ENCODE results near the gene GJD4. TPM values are rescaled to one million over a fixed set of nuclear protein-coding genes. Genes with fewer than 3 reads are reported as not detected.

The GJD4 gene
- total RNA-seq, 1 experiment from 2014 or later, result 0.08 TPM

DNA sequence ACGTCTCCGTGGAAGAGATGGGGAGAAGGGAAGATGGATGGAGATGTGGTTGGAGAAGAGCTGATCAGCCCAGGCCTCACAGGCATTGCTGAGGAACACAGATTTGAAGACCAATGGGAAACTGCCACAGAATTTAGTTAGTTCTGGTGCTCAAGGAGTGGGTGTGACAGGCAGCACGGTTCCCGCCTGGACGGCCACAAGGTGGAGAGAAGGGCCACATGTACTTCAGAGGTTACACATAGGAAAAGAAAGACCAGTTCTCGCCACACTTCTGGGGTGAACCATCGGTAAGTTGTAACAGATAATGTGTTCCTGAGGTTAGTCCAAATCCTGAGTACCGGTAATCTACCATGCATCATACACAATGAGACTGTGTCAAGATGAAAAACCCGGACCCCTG is 29.5 kb upstream of the GJD4 start:
- in situ Hi-C loops (cut with HindIII; ENCODE audit: low pct_unique_long_range_greater_than_20kb, low sequenced_read_pairs), result no loop called here
- DNase-seq (ENCODE audit: low read depth, low spot score), result no peak

DNA sequence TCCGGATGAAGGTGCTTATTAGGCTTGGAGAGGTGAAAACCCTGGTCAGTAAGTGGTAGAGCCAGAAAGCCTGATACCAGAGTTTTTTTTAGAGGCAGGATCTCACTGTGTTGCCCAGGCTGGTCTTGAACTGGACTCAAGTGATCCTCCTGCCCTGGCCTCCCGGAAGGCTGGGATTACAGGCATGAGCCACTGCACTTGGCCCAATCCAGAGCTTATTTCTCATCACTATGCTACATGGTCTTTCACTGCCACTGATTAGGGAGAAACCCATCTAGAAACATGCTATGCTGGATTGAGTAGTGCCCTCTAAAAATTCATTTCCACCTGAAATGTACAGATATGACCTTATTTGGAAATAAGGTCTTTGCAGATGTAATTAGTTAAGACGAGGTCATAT is 28.4 kb upstream of the GJD4 start:
- DNase-seq (ENCODE audit: low read depth, low spot score), result no peak
- in situ Hi-C loops (cut with HindIII; ENCODE audit: low pct_unique_long_range_greater_than_20kb, low sequenced_read_pairs), result no loop called here

- in situ Hi-C loops (cut with HindIII; ENCODE audit: low pct_unique_long_range_greater_than_20kb, low sequenced_read_pairs), result no loop called here
- no peak for DNase-seq (ENCODE audit: low read depth, low spot score)
These were observed 27.1 kb upstream of the GJD4 start for GRCh38 chr10:35577926-35578617.

- DNase-seq (ENCODE audit: low read depth, low spot score), result no peak
- in situ Hi-C loops (cut with HindIII; ENCODE audit: low pct_unique_long_range_greater_than_20kb, low sequenced_read_pairs), result no loop called here
These were observed 26.6 kb upstream of the GJD4 start for GRCh38 chr10:35578618-35578956.

GRCh38 chr10:35579116-35579515 is 26.0 kb upstream of the GJD4 start:
- DNase-seq (ENCODE audit: low read depth, low spot score), result no peak
- in situ Hi-C loops (cut with HindIII; ENCODE audit: low pct_unique_long_range_greater_than_20kb, low sequenced_read_pairs), result no loop called here

DNA sequence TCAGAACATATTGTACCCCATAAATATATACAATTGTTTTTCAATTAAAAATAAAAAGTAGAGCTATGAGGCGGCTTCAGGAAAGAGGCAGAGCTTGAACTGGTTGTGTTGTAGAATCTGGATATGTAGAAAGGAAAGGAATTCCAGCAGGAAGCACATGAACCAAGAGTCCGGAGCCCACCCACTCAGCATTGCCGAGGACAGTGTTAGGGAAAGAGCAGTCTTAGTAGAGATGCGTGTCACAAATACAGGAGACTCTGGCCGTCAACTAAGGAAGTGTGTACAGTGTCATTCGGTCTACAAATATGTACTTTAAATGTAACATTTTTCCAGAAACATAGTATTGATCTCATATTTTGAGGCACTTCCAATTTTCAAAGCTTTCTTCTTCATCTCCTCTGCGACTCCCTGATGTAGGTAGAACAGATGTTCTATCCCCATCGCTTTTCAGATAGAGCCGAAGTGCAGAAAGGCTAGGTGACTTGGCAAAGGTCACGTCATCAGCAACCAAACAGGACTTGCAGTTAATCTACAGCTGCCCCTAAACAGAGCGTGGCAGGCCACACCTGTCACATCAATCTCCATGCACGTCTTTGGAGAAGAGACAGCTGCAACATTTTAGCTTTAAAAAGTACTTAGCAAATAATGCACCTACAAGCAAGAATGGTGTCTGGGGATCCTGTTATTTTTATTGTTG is 25.3 kb upstream of the GJD4 start:
- DNase-seq (ENCODE audit: low read depth, low spot score), result no peak
- in situ Hi-C loops (cut with HindIII; ENCODE audit: low pct_unique_long_range_greater_than_20kb, low sequenced_read_pairs), result no loop called here

DNA sequence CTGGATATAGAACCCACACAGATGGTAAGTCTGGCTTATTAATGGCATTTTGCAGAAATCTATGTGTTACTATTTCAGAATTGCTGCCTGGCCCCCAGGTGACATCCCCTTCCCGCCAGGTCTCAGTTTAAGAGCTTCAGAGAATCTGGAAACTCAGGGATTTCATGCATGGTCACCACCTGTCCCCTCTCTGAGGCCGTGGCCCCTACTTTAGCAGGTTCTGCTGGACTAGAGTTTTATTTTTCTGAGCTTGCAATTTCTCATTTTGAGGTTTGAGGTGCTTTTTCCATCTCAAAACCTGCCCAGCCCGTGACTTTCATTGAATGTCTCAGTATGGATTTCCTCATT is 24.7 kb upstream of the GJD4 start:
- in situ Hi-C loops (cut with HindIII; ENCODE audit: low pct_unique_long_range_greater_than_20kb, low sequenced_read_pairs), result no loop called here
- no peak for DNase-seq (ENCODE audit: low read depth, low spot score)

DNA sequence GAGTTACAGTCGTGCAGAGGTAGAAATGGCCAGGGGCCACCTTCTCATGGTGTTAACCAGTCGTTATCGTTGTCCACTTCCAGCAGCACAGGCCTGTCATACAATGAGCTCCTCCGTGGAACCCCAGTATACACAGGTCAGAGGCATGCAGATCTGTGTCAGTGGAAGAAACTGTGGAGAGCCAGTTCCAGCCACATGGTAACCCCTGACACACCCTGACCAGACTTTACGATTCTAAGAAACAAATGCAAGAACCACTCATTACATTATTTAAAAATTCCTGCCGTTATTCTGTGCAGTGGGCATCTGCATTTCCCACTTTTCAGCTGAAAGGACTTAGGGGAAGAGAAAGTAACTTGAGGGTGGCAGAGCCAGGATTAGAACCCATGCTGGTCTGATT is 23.5 kb upstream of the GJD4 start:
- DNase-seq (ENCODE audit: low read depth, low spot score), result no peak
- in situ Hi-C loops (cut with HindIII; ENCODE audit: low pct_unique_long_range_greater_than_20kb, low sequenced_read_pairs), result no loop called here

DNA sequence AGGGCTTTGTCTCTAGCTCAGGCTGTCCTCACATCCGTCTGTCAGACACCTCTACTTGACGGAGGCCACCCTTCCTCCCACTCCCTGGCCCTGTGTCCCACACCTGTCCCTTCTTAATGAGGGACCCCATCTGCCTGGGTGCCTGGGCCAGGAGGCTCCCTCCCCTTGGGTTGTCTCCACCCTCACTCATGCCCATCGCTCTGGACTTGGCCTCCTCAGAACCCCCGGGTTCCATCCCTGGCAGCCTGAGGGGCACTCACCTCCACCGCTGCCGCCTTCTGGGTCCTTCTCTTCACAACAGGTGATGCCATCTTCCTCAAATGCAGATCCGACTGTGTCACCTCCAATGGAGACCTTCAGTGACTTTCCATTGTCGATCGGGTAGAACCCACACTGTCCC is 20.2 kb upstream of the GJD4 start:
- no peak for DNase-seq (ENCODE audit: low read depth, low spot score)
- in situ Hi-C loops (cut with HindIII; ENCODE audit: low pct_unique_long_range_greater_than_20kb, low sequenced_read_pairs), result no loop called here

DNA sequence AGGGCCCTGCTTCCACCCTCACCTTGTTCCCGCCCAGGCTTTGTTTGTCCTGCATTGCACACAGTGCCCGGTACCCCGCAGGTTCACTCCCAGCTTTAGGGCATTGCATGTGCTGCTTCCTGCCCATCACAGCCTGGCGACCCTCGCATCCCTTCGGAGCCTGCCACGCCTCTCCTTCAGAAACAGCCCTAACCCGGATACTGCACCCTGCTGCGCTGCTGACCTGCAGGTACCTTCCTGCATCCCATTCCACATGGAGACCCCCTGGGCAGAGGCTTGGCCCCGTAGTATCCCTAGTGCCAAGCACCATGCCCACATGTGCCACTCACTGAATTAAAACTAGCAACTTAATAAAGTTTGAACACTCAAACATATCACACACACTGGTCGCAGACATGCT is 19.8 kb upstream of the GJD4 start:
- no peak for DNase-seq (ENCODE audit: low read depth, low spot score)
- in situ Hi-C loops (cut with HindIII; ENCODE audit: low pct_unique_long_range_greater_than_20kb, low sequenced_read_pairs), result no loop called here

DNA sequence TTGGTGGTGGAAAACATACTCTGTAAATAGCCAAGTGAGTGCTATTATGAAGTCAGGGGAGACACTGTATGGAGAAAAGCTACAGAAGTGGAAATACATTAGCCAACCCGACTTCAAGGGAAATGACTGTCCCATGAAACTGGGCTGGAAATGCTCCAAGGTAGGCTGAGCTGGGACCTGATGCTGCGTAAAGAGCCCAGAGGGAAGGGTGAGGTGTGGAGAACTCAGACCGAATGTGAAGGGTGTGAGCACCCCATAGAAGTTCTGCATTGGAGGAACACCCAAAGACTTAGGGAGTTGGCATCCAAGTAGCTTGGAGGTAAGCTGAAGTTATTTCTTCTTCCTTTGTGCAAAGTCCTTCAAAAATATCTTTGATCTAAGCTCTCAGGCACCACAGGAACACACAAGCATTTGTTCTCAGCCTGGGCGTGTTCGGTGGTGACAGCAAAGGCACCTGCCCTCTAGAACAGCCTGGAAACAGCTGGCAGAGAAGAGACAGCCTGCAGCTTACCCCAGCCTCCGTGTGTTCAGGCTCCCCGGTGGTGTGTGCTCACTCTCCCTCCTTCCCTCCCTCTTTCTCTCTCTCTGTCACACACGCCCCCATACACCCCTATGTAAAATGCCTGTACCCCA is 19.1 kb upstream of the GJD4 start:
- no peak for DNase-seq (ENCODE audit: low read depth, low spot score)
- in situ Hi-C loops (cut with HindIII; ENCODE audit: low pct_unique_long_range_greater_than_20kb, low sequenced_read_pairs), result no loop called here

- in situ Hi-C loops (cut with HindIII; ENCODE audit: low pct_unique_long_range_greater_than_20kb, low sequenced_read_pairs), result no loop called here
- DNase-seq (ENCODE audit: low read depth, low spot score), result no peak
These were observed 16.3 kb upstream of the GJD4 start for GRCh38 chr10:35588836-35589235.

GRCh38 chr10:35592441-35592840 is 12.7 kb upstream of the GJD4 start:
- in situ Hi-C loops (cut with HindIII; ENCODE audit: low pct_unique_long_range_greater_than_20kb, low sequenced_read_pairs), result no loop called here
- no peak for DNase-seq (ENCODE audit: low read depth, low spot score)

DNA sequence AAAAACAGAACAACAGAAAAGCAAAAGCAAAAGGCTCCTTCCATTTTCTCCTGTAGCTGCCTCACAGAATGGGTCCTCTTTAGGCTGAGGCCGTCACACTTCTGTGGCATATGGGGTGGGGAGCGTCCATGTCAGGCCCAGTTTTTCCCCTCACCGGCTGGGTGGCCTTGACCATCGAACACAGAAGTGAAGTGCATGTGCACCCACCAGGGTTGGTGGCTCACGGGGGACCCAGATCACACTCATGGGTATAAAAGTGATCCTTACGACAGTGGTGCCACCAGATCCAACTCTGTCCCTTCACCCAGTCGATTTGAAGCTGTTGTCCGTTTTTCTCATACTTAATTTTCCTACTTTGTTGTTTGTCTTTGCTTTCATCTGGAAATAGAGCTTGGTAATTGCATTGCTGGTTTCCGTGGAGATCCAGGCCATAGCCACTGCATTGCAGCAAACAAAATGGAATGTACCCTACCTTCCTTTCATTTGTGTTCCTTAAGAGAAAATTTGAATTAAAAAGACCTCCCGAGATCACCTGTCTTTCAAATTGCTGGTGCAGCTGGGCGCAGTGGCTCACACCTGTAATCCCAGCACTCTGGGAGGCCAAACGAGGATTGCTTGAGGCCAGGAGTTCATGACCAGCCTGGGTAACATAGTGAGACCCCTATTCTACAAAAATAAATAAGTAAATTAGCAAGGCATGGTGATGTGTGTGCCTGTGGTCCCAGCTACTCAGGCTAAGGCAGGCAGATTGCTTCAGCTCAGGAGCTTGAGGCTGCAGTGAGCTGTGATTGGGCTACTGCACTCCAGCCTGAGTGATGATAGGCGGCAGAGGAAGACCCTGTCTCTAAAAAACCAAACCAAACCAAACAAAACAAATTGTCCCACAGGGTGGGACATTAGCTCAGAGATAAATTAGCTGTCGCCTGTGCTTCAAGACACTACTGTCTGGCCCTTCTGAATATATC is 10.7 kb upstream of the GJD4 start:
- in situ Hi-C loops (cut with HindIII; ENCODE audit: low pct_unique_long_range_greater_than_20kb, low sequenced_read_pairs), result no loop called here
- no peak for DNase-seq (ENCODE audit: low read depth, low spot score)

- DNase-seq (ENCODE audit: low read depth, low spot score), result no peak
- in situ Hi-C loops (cut with HindIII; ENCODE audit: low pct_unique_long_range_greater_than_20kb, low sequenced_read_pairs), result no loop called here
These were observed 10.0 kb upstream of the GJD4 start for GRCh38 chr10:35595106-35595505.

DNA sequence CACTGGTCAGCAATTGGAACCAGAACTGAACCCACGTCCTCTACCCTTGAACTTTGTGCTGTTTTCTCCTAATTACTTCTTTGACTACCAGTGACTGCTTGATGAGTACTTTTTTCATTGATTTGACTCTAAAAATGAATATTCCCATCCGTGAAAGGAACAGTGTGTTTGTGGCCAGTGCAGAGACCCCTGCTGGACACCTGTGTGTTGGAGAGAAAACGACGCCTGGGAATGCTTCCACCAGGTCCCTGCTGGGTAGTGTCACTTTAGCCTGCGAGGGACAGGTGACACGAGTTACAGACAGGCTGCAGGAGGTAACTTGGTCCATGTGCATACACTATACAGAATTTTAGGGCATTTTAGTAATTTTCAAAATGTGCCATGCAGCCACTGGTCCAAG is 6.8 kb upstream of the GJD4 start:
- in situ Hi-C loops (cut with HindIII; ENCODE audit: low pct_unique_long_range_greater_than_20kb, low sequenced_read_pairs), result no loop called here
- peak; percentile 8 for DNase-seq (ENCODE audit: low read depth, low spot score)

GRCh38 chr10:35600193-35600592 is 4.9 kb upstream of the GJD4 start:
- DNase-seq (ENCODE audit: low read depth, low spot score), result peak; percentile 33
- in situ Hi-C loops (cut with HindIII; ENCODE audit: low pct_unique_long_range_greater_than_20kb, low sequenced_read_pairs), result no loop called here

GRCh38 chr10:35606430-35606829 is 1.3 kb downstream of the GJD4 start:
- in situ Hi-C loops (cut with HindIII; ENCODE audit: low pct_unique_long_range_greater_than_20kb, low sequenced_read_pairs), result no loop called here
- peak; percentile 1 for DNase-seq (ENCODE audit: low read depth, low spot score)
